Mucosa of rectum (tissue), 2 donors: ENCODE measurements around the gene MICU1.

Experiments
- H3K27ac ChIP-seq, 2 donors: one replicate each; pipeline ENCODE4 v1.7.0; 2013; ENCODE audit warnings: inconsistent platforms in 2 of 2, low read depth in 2 of 2, low read length in 2 of 2
- H3K27me3 ChIP-seq, 2 donors: one replicate each; pipeline ENCODE4 v1.7.0; 2013; ENCODE audit warnings: low read length in 2 of 2; ENCODE audit not compliant: control insufficient read depth in 2 of 2, insufficient read depth in 2 of 2
- H3K36me3 ChIP-seq, 2 donors: one replicate each; pipeline ENCODE4 v1.7.0; 2013; ENCODE audit warnings: low read length in 2 of 2; ENCODE audit not compliant: control insufficient read depth in 2 of 2, insufficient read depth in 2 of 2
- H3K4me1 ChIP-seq, 2 donors: one replicate each; pipeline ENCODE4 v1.7.0; 2013; ENCODE audit warnings: low read length in 2 of 2, mild to moderate bottlenecking in 1 of 2; ENCODE audit not compliant: control insufficient read depth in 2 of 2, insufficient read depth in 2 of 2
- H3K4me3 ChIP-seq, 2 donors: one replicate each; pipeline ENCODE4 v1.7.0; 2013; ENCODE audit warnings: low read length in 2 of 2
- H3K9ac ChIP-seq, 2 donors: one replicate each; pipeline ENCODE4 v1.7.0; 2013; ENCODE audit warnings: low read length in 2 of 2, low read depth in 1 of 2, mild to moderate bottlenecking in 1 of 2
- H3K9me3 ChIP-seq, 2 donors: one replicate each; pipeline ENCODE4 v1.7.0; 2013; ENCODE audit warnings: low read length in 2 of 2; ENCODE audit not compliant: control insufficient read depth in 2 of 2
- donor health status: healthy.
- donor health status: Normal muscosa, but diverticular disease.

Gene MICU1

DNA sequence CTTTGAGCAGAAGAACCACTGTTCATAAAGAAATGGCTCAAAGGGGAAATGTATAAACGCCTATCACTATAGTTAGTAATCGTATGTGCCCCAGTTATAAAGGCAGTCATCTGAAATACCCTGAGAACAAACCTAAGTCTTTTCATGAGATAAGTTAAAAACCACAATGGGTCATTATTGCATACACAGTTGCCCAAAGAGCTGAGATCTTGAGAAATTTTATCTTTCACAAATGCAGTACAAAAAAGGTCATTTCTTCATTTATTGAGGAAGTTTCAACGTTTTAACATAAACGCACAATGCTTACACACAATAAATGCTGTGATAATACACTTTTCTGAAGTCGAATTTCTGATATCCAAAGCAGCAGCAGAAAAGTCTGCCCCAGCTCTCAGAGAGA lies 114.4 kb downstream of the MICU1 start:
- no peaks in the 10 kb centered on the region for H3K27me3 ChIP-seq
- no peaks in the 10 kb centered on the region for H3K9me3 ChIP-seq
- no peaks in the 10 kb centered on the region for H3K36me3 ChIP-seq
- no peaks in the 10 kb centered on the region for H3K4me1 ChIP-seq
- no peak overlapping the region for H3K9ac ChIP-seq
- H3K27ac ChIP-seq, result no peak overlapping the region
- no peak overlapping the region for H3K4me3 ChIP-seq

DNA sequence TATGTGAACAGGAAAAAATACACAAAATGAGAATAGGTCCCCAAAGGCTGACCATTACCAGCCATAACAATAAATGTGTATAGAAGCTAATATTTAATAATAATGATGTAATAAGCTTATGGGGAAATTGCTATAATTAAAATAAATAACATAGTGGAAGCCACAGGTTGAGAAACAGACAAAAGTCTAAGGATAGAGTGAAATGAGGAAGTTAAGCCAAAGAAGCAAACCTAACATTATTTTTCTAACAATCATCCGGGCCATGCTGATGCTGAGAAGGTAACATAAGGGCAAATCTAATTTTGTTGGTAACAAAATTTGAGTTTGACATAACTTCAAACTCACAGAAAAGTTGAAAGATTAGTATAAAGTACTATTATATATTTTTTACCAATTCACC lies 115.9 kb downstream of the MICU1 start:
- H3K4me1 ChIP-seq, result no peaks in the 10 kb centered on the region
- H3K9ac ChIP-seq, result no peak overlapping the region
- H3K27me3 ChIP-seq, result no peaks in the 10 kb centered on the region
- no peak overlapping the region for H3K4me3 ChIP-seq
- H3K9me3 ChIP-seq, result no peaks in the 10 kb centered on the region
- H3K27ac ChIP-seq, result no peak overlapping the region
- no peaks in the 10 kb centered on the region for H3K36me3 ChIP-seq

DNA sequence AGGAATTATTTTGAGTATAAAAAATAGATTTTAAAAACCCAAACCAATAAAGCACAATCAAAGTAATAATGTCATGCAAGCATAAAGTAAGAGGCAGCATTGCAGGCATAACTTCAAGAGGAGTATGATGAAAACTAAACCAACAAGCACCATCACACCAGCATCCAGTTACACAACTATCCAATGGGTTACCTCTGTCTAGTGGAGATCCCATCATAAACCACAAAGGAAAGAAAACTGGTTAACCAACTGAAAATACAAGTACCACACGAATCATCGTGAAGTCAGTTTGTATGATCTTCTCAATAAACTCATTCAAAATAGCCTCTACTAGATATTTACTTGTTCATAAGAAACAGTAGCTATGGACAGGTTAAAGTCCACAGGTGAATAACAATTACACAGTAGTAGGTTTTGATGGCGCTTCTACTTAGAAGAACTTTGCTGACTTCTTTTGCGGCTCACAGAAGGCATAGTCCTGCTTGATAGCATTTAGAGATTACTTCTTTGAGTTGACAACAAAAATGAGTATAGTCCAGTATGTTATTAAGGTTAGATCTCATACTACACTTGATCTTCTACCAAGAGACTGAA lies 116.6 kb downstream of the MICU1 start:
- Histone ChIP-seq H3K4me3 (no peak overlapping the region), H3K4me1 (no peaks in the 10 kb centered on the region), H3K27me3 (no peaks in the 10 kb centered on the region), H3K27ac (no peak overlapping the region), H3K9ac (no peak overlapping the region), H3K9me3 (no peaks in the 10 kb centered on the region), H3K36me3 (no peaks in the 10 kb centered on the region)

DNA sequence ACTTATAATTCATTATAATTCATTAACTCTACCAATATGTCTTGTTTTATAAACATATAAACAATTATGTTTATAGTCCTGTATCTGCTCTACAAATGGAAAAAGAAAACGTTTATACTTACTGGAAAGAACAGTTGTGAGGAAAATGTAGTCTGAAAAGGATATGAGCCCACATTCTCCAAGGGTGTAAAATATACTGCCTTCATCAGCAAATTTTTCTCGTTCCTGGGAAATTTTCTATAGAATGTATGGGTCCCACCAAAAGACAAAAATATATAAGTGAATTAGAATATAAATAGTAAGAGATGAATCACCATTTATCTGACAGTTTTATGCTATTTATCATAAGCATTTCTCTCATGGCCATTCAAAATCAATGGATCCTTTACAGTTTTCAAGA lies 117.8 kb downstream of the MICU1 start:
- no peak overlapping the region for H3K4me3 ChIP-seq
- no peaks in the 10 kb centered on the region for H3K9me3 ChIP-seq
- no peaks in the 10 kb centered on the region for H3K36me3 ChIP-seq
- no peak overlapping the region for H3K9ac ChIP-seq
- H3K4me1 ChIP-seq, result no peaks in the 10 kb centered on the region
- H3K27ac ChIP-seq, result no peak overlapping the region
- no peaks in the 10 kb centered on the region for H3K27me3 ChIP-seq

DNA sequence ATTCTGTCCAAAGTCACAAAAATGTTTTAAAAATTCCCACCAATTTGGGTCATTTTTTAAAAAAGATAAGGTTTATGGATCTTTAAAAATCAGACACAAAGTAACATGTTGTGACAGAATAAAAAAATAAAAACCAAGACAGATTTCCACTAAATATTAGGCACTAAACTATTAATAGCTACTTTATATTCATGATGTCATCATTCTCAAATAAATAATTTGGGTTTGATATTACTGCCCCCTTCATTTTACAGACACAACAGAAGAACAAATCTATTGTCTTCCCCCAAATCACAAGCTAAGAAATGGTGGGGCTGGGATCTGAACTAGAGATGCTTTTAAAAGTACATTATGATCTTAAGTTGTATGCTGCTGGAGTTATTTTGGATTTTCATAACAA lies 119.4 kb downstream of the MICU1 start:
- Histone ChIP-seq H3K27ac (no peak overlapping the region), H3K27me3 (no peaks in the 10 kb centered on the region), H3K36me3 (no peaks in the 10 kb centered on the region), H3K4me1 (no peaks in the 10 kb centered on the region), H3K9ac (no peak overlapping the region), H3K9me3 (no peaks in the 10 kb centered on the region), H3K4me3 (no peak overlapping the region)

DNA sequence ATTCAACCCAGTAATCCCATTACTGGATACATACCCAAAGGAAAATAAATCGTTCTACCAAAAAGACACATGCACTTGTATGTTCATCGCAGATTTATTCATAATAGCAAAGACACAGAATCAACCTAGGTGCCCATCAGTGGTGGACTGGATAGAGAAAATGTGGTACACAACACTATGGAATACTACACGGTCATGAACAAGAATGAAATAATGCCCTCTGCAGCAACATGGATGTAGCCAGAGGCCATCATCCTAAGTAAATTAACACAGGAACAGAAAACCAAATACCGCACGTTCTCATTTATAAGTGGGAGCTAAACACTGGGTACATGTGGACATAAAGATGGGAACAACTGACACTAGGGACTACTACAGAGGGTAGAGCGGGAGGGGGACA lies 120.4 kb downstream of the MICU1 start:
- no peak overlapping the region for H3K27ac ChIP-seq
- H3K27me3 ChIP-seq, result no peaks in the 10 kb centered on the region
- H3K9ac ChIP-seq, result no peak overlapping the region
- H3K9me3 ChIP-seq, result no peaks in the 10 kb centered on the region
- H3K4me1 ChIP-seq, result no peaks in the 10 kb centered on the region
- no peaks in the 10 kb centered on the region for H3K36me3 ChIP-seq
- no peak overlapping the region for H3K4me3 ChIP-seq

DNA sequence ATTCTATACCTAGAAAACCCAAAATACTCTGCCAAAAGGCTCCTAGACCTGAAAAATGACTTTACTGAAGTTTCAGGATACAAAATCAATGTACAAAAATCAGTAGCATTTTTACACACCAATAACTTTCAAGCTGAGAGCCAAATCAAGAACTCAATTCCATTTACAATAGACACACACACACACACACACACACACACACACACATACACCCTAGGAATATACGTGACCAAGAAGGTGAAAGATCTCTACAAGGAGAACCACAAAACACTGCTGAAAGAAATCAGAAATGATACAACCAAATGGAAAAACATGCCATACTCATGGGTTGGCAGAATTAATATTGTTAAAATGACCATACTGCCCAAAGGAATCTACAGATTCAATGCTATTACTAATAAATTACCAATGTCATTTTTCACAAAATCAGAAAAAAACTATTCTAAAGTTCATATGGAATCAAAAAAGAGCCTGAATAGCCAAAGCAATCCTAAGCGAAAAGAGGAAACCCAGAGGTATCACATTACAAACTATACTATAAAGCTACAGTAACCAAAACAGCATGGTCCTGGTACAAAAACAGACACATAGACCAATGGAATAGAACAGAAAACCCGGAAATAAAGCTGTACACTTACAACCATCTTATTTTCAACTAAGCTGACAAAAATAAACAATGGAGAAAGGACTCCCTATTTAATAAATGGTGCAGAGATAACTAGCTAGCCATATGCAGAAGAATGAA lies 122.0 kb downstream of the MICU1 start:
- no peak overlapping the region for H3K4me3 ChIP-seq
- no peak overlapping the region for H3K9ac ChIP-seq
- no peaks in the 10 kb centered on the region for H3K36me3 ChIP-seq
- no peaks in the 10 kb centered on the region for H3K27me3 ChIP-seq
- no peak overlapping the region for H3K27ac ChIP-seq
- no peaks in the 10 kb centered on the region for H3K4me1 ChIP-seq
- H3K9me3 ChIP-seq, result no peaks in the 10 kb centered on the region

DNA sequence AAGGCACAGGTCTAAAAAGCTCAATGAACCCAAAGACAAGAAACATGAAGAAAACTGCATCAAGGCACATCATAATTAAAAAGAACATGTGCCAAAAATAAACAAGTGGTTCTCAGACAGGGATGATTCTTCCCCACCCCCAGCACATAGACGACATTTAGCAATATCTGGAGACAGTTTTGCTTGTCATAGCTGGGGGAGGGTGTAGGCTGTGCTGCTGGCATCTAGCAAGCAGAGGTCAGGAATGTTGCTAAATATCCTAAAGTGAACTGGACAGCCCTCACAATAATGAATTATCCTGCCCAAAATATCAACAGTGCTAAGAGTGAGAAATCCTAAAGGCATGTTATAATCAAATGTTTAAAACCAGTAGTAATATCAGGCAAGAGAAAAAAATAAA lies 122.6 kb downstream of the MICU1 start:
- Histone ChIP-seq H3K9me3 (no peaks in the 10 kb centered on the region), H3K4me1 (no peaks in the 10 kb centered on the region), H3K4me3 (no peak overlapping the region)

DNA sequence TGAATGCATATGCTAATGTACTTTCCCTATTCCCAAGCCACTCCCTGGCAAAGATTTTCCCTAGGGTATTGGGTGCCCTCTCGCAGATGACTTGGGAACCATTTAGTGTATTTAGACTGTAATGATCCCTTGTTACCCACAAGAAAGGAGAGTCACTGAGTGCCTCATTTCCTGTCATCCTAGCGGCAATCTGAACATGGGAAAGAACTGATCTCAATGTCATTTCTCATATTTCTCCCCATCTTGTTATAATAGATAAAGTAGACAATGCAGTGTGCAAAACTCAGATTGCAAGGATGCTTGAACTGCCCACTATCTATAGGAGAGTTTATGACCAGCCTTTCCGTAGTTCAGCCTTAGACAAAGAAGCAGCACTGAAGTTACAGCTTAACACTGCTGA lies 123.3 kb downstream of the MICU1 start:
- Histone ChIP-seq H3K27ac (no peak overlapping the region), H3K4me1 (no peaks in the 10 kb centered on the region), H3K27me3 (no peaks in the 10 kb centered on the region), H3K4me3 (no peak overlapping the region), H3K9me3 (no peaks in the 10 kb centered on the region), H3K36me3 (no peaks in the 10 kb centered on the region), H3K9ac (no peak overlapping the region)

More for the DNA sequence above, 122.6 kb downstream of the MICU1 start:
- Histone ChIP-seq H3K27ac (no peak overlapping the region), H3K27me3 (no peaks in the 10 kb centered on the region), H3K9ac (no peak overlapping the region), H3K36me3 (no peaks in the 10 kb centered on the region)

DNA sequence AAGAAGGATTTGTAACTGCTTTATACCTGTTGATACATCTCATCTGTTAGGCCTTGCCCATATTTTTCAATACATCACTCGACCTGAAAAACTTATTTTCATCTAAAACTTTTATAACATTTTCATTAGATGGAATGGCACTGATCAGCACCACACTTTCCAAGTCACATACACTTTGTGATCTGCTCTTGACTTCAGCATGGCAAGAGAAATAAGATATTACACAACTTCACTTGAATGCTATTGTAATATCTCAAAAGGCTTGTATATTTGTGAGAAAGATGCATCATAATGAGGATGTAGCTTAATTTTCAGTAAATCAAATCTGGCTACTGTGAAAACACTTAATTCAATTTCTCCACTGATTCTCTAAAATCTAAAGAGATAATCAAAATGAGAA lies 126.2 kb downstream of the MICU1 start:
- no peaks in the 10 kb centered on the region for H3K4me1 ChIP-seq
- no peak overlapping the region for H3K9ac ChIP-seq
- H3K36me3 ChIP-seq, result no peaks in the 10 kb centered on the region
- H3K4me3 ChIP-seq, result no peak overlapping the region
- H3K27me3 ChIP-seq, result no peaks in the 10 kb centered on the region
- no peak overlapping the region for H3K27ac ChIP-seq
- no peaks in the 10 kb centered on the region for H3K9me3 ChIP-seq
